ENCODE measurements around the gene MGAT3.
"Not testable (repeated sequence)": the region's sequence is repeated elsewhere in the genome, so short reads cannot be mapped to it uniquely, and the experiment has no call there.

The MGAT3 gene

GRCh38 chr22:39456522-39457197 is at the start of gene MGAT3:
MGAT3 (plus strand) TSS chr22:39457012; CDS start chr22:39487348, 30,336 bp downstream.
- peak; percentile 77 for DNase-seq

- DNase-seq = no peak
Measured at GRCh38 chr22:39408173-39408572, 48.6 kb upstream of the MGAT3 start.

GRCh38 chr22:39408807-39409206 is 48.0 kb upstream of the MGAT3 start:
- DNase-seq = no peak

GRCh38 chr22:39409516-39410029 is 47.2 kb upstream of the MGAT3 start:
- DNase-seq = no peak

GRCh38 chr22:39410264-39410663 is 46.5 kb upstream of the MGAT3 start:
- no peak for DNase-seq

- not testable (repeated sequence) for DNase-seq
Measured at GRCh38 chr22:39411828-39412365, 44.9 kb upstream of the MGAT3 start.

- not testable (repeated sequence) for DNase-seq
Measured at GRCh38 chr22:39413204-39413603, 43.6 kb upstream of the MGAT3 start.

GRCh38 chr22:39414377-39414776 is 42.4 kb upstream of the MGAT3 start:
- no peak for DNase-seq

- no peak for DNase-seq
Measured at GRCh38 chr22:39414886-39415285, 41.9 kb upstream of the MGAT3 start.

GRCh38 chr22:39415506-39415905 is 41.3 kb upstream of the MGAT3 start:
- no peak for DNase-seq

GRCh38 chr22:39416319-39416718 is 40.5 kb upstream of the MGAT3 start:
- DNase-seq = no peak

- DNase-seq = no peak
Measured at GRCh38 chr22:39417641-39418040, 39.2 kb upstream of the MGAT3 start.

- no peak for DNase-seq
Measured at GRCh38 chr22:39418696-39419095, 38.1 kb upstream of the MGAT3 start.

- no peak for DNase-seq
Measured at GRCh38 chr22:39419096-39419495, 37.7 kb upstream of the MGAT3 start.

GRCh38 chr22:39419911-39420310 is 36.9 kb upstream of the MGAT3 start:
- no peak for DNase-seq

- DNase-seq = no peak
Measured at GRCh38 chr22:39421691-39422090, 35.1 kb upstream of the MGAT3 start.

- DNase-seq = no peak
Measured at GRCh38 chr22:39422101-39422500, 34.7 kb upstream of the MGAT3 start.

GRCh38 chr22:39422721-39423120 is 34.1 kb upstream of the MGAT3 start:
- DNase-seq = no peak

GRCh38 chr22:39423976-39424375 is 32.8 kb upstream of the MGAT3 start:
- DNase-seq = no peak

GRCh38 chr22:39426380-39427043 is 30.3 kb upstream of the MGAT3 start:
- no peak for DNase-seq

- DNase-seq = no peak
Measured at GRCh38 chr22:39427751-39428596, 28.8 kb upstream of the MGAT3 start.

GRCh38 chr22:39428597-39429071 is 28.2 kb upstream of the MGAT3 start:
- DNase-seq = no peak

- no peak for DNase-seq
Measured at GRCh38 chr22:39429186-39429585, 27.6 kb upstream of the MGAT3 start.
